Right renal pelvis (tissue), 4 donors: ENCODE results near the gene PPP2R2C. TPM values are rescaled to one million over a fixed set of nuclear protein-coding genes. Genes with fewer than 3 reads are reported as not detected.

ENCODE experiments used
- DNase-seq, 4 donors: peaks; one replicate each; pipeline ENCODE4 v3.0.0-alpha.2; 2013; ENCODE audit warnings: low read depth in 4 of 4, low spot score in 3 of 4, missing footprints in 1 of 4
- polyA plus RNA-seq, 4 donors: library from polyadenylated mRNA; unstranded; fragments of 120-200 nt; gene quantifications; one replicate each; pipeline ENCODE4 v1.2.1, GENCODE V29; 2013; ENCODE audit not compliant: insufficient read length in 4 of 4

Gene PPP2R2C
- under 1 TPM; 0.30 to 0.71 (median 0.37) TPM for polyA plus RNA-seq

GRCh38 chr4:6472387-6473263 lies at the start of gene PPP2R2C:
Gene PPP2R2C, minus strand, starts transcription at chr4:6472614. Its CDS starts 385 bp downstream, at chr4:6472229.
- no peak for DNase-seq

GRCh38 chr4:6520978-6521377 lies 48.6 kb upstream of the PPP2R2C start:
- DNase-seq = no peak

GRCh38 chr4:6520051-6520636 lies 47.7 kb upstream of the PPP2R2C start:
- DNase-seq = no peak

GRCh38 chr4:6517171-6517570 lies 44.8 kb upstream of the PPP2R2C start:
- DNase-seq = no peak

GRCh38 chr4:6516762-6517161 lies 44.3 kb upstream of the PPP2R2C start:
- DNase-seq = no peak

GRCh38 chr4:6516281-6516680 lies 43.9 kb upstream of the PPP2R2C start:
- DNase-seq = no peak

GRCh38 chr4:6513678-6514077 lies 41.3 kb upstream of the PPP2R2C start:
- DNase-seq = no peak

GRCh38 chr4:6509587-6509986 lies 37.2 kb upstream of the PPP2R2C start:
- no peak for DNase-seq

GRCh38 chr4:6507345-6507744 lies 34.9 kb upstream of the PPP2R2C start:
- no peak for DNase-seq

GRCh38 chr4:6506616-6507140 lies 34.3 kb upstream of the PPP2R2C start:
- no peak for DNase-seq

GRCh38 chr4:6504900-6505496 lies 32.6 kb upstream of the PPP2R2C start:
- DNase-seq = no peak

GRCh38 chr4:6502747-6503465 lies 30.5 kb upstream of the PPP2R2C start:
- no peak for DNase-seq

GRCh38 chr4:6502147-6502546 lies 29.7 kb upstream of the PPP2R2C start:
- no peak for DNase-seq

GRCh38 chr4:6501171-6501570 lies 28.8 kb upstream of the PPP2R2C start:
- DNase-seq = no peak

- no peak for DNase-seq
These were observed 28.2 kb upstream of the PPP2R2C start for GRCh38 chr4:6500481-6501140.

- DNase-seq = no peak
These were observed 26.8 kb upstream of the PPP2R2C start for GRCh38 chr4:6499238-6499600.

- DNase-seq = no peak
These were observed 26.3 kb upstream of the PPP2R2C start for GRCh38 chr4:6498511-6499237.

- no peak for DNase-seq
These were observed 25.4 kb upstream of the PPP2R2C start for GRCh38 chr4:6497796-6498195.

- DNase-seq = no peak
These were observed 23.3 kb upstream of the PPP2R2C start for GRCh38 chr4:6495736-6496135.

- DNase-seq = no peak
These were observed 22.8 kb upstream of the PPP2R2C start for GRCh38 chr4:6495296-6495590.
